ENCODE results near the gene SGCA.

DNA sequence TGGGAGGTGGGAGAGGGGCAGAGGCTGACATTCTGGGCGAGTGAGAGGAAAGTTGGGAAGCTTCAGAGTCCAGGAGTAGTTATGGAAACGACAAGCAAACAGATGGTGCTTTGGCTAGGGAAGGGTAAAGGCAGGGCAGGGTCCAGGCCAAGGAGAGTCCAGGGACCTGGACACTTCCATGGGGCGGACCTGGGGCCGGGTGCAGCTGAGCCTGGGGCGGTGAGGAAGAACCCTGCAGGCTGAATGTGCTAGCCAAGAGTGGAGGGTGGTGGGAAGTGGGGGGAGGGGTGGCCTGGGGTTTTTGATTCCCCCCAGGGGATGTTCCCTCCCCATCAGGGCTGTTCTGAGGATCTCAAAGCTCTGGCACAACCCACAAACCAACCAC is 18.0 kb upstream of the SGCA start:
- TF ChIP-seq, protein P1, sequence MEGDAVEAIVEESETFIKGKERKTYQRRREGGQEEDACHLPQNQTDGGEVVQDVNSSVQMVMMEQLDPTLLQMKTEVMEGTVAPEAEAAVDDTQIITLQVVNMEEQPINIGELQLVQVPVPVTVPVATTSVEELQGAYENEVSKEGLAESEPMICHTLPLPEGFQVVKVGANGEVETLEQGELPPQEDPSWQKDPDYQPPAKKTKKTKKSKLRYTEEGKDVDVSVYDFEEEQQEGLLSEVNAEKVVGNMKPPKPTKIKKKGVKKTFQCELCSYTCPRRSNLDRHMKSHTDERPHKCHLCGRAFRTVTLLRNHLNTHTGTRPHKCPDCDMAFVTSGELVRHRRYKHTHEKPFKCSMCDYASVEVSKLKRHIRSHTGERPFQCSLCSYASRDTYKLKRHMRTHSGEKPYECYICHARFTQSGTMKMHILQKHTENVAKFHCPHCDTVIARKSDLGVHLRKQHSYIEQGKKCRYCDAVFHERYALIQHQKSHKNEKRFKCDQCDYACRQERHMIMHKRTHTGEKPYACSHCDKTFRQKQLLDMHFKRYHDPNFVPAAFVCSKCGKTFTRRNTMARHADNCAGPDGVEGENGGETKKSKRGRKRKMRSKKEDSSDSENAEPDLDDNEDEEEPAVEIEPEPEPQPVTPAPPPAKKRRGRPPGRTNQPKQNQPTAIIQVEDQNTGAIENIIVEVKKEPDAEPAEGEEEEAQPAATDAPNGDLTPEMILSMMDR (IDR thresholded peaks at IDR 0.05) = no peak
- TF ChIP-seq POLR2AphosphoS5 (IDR thresholded peaks at IDR 0.05) (no peak), EP300 (IDR thresholded peaks at IDR 0.05) (no peak), POLR2A (IDR thresholded peaks at IDR 0.05) (no peak)
